HG03095 (cell line): ENCODE measurements around the gene OR5AN1.

Source experiments
- ATAC-seq: cut with Tn5 transposase; IDR thresholded peaks from one replicate; pipeline ENCODE4 v1.9.1; 2021; ENCODE audit warnings: moderate library complexity; ENCODE audit not compliant: unreplicated experiment

The OR5AN1 gene

DNA sequence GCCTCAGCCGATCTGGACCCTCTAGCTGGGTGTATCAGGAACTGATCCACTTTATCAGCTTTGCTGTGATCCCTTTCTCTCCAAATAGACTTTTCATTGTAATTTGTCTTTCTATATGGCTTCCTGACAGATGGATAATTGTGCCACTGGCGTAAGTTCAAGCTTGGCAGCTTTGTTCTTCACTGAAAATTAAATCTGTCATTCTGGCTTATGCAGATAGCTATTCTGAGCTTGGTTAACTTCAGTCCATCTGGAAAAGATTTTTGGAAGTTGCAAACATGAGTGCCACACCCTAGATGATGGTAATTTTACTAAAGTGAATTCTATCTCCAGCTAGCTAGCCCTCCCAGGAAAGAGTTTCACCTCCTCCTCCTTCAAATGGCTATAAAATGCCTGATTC lies 59.5 kb downstream of the OR5AN1 start:
- no peak for ATAC-seq
